ENCODE measurements around the gene OR11A1.

DNA sequence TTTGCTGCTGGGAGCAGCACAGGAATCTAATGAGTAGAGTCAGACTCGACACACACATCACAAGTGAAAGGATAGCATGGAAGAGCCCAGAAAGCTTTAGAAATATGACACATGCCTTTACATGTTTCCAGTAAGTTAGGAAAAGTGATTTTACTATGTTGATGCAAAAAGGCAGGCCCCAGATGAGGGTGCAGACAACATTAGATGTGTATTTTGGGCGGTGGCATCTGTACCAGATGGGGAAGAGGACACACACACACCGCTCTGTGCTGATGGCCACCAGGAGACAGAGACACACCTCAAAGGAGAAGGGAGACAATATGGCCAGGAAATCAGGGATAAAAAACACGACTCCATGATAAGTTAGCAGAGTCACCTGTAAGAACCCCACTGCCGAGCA is 30.3 kb upstream of the OR11A1 start:
- TF ChIP-seq, protein P1, sequence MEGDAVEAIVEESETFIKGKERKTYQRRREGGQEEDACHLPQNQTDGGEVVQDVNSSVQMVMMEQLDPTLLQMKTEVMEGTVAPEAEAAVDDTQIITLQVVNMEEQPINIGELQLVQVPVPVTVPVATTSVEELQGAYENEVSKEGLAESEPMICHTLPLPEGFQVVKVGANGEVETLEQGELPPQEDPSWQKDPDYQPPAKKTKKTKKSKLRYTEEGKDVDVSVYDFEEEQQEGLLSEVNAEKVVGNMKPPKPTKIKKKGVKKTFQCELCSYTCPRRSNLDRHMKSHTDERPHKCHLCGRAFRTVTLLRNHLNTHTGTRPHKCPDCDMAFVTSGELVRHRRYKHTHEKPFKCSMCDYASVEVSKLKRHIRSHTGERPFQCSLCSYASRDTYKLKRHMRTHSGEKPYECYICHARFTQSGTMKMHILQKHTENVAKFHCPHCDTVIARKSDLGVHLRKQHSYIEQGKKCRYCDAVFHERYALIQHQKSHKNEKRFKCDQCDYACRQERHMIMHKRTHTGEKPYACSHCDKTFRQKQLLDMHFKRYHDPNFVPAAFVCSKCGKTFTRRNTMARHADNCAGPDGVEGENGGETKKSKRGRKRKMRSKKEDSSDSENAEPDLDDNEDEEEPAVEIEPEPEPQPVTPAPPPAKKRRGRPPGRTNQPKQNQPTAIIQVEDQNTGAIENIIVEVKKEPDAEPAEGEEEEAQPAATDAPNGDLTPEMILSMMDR (optimal IDR thresholded peaks at IDR 0.05 in 1 of 3, IDR thresholded peaks at IDR 0.05 in 1 of 3, conservative IDR thresholded peaks at IDR 0.05 in 1 of 3; ENCODE audit: extremely low read depth in 1 of 3, insufficient read depth in 2 of 3, low read length in 3 of 3): no peak
- no peak for TF ChIP-seq EZH2 (IDR thresholded peaks at IDR 0.05; ENCODE audit: low read length)

All from keratinocyte (primary cell).